RKO (cell line): Measurements from ENCODE around the gene EFCAB8.
A peak's percentile ranks its signal among the peaks of the same experiment; 100 is the strongest.

Source experiments
- DNase-seq: peaks from one replicate; pipeline ENCODE4 v3.0.0-alpha.2; 2016; ENCODE audit warnings: low spot score

EFCAB8 gene

GRCh38 chr20:32858701-32859372, at the start of gene EFCAB8:
Gene EFCAB8 (plus strand): TSS chr20:32858923. CDS start chr20:32863793, 4,870 bp downstream.
- DNase-seq = no peak

GRCh38 chr20:32809907-32810306, 48.8 kb upstream of the EFCAB8 start:
- DNase-seq = no peak

- no peak for DNase-seq
Observed at GRCh38 chr20:32810941-32811340, 47.8 kb upstream of the EFCAB8 start.

GRCh38 chr20:32811886-32812285, 46.8 kb upstream of the EFCAB8 start:
- no peak for DNase-seq

GRCh38 chr20:32819992-32820697, 38.6 kb upstream of the EFCAB8 start:
- DNase-seq = peak; percentile 72

GRCh38 chr20:32820698-32821377, 37.9 kb upstream of the EFCAB8 start:
- peak; percentile 61 for DNase-seq

- DNase-seq = no peak
Observed at GRCh38 chr20:32822225-32822624, 36.5 kb upstream of the EFCAB8 start.

- DNase-seq = peak; percentile 71
Observed at GRCh38 chr20:32823078-32823477, 35.6 kb upstream of the EFCAB8 start.

- DNase-seq = peak; percentile 28
Observed at GRCh38 chr20:32823737-32824588, 34.8 kb upstream of the EFCAB8 start.

GRCh38 chr20:32828029-32828680, 30.6 kb upstream of the EFCAB8 start:
- peak; percentile 55 for DNase-seq

- DNase-seq = no peak
Observed at GRCh38 chr20:32829311-32830005, 29.3 kb upstream of the EFCAB8 start.

- DNase-seq = no peak
Observed at GRCh38 chr20:32830437-32830836, 28.3 kb upstream of the EFCAB8 start.

- DNase-seq = no peak
Observed at GRCh38 chr20:32831982-32832381, 26.7 kb upstream of the EFCAB8 start.

- DNase-seq = no peak
Observed at GRCh38 chr20:32832664-32833063, 26.1 kb upstream of the EFCAB8 start.

GRCh38 chr20:32834972-32835371, 23.8 kb upstream of the EFCAB8 start:
- DNase-seq = no peak

GRCh38 chr20:32837157-32837556, 21.6 kb upstream of the EFCAB8 start:
- DNase-seq = no peak

- no peak for DNase-seq
Observed at GRCh38 chr20:32839227-32839981, 19.3 kb upstream of the EFCAB8 start.

GRCh38 chr20:32839982-32840285, 18.8 kb upstream of the EFCAB8 start:
- no peak for DNase-seq

- DNase-seq = no peak
Observed at GRCh38 chr20:32841174-32841573, 17.5 kb upstream of the EFCAB8 start.

- no peak for DNase-seq
Observed at GRCh38 chr20:32841632-32842031, 17.1 kb upstream of the EFCAB8 start.
